ENCODE results near the gene MRPL58. TPM values are rescaled to one million over a fixed set of nuclear protein-coding genes. Genes with fewer than 3 reads are reported as not detected.
"Not testable (repeated sequence)": the region's sequence is repeated elsewhere in the genome, so short reads cannot be mapped to it uniquely, and the experiment has no call there.

MRPL58 gene
- total RNA-seq: 22.4 and 25.1 TPM in 2 replicates
- long read RNA-seq, transcript MRPL58-201 (6 exons, 890 nt): major isoform, 15 of 16 reads
- long read RNA-seq, partial matches to known transcripts: 0 of 16 reads
- long read RNA-seq, other reads (novel, unspliced or antisense): 0 of 16 reads

GRCh38 chr17:75012346-75013091, at the start of gene MRPL58:
Gene MRPL58 (plus strand): TSS chr17:75012670. CDS start chr17:75012687, 17 bp downstream.
- peak within 1 kb of the TSS; percentile 94 for H3K27ac Mint-ChIP-seq (ENCODE audit: unreplicated experiment)
- H3K4me3 Mint-ChIP-seq (ENCODE audit: unreplicated experiment): peak within 1 kb of the TSS; percentile 90
- peak; percentile 74 for TF ChIP-seq CTCF (IDR thresholded peaks at IDR 0.05)
- H3K36me3 Mint-ChIP-seq (ENCODE audit: unreplicated experiment): peaks cover 2% of the 10 kb centered on the region
- DNase-seq (ENCODE audit: extremely low spot score, unreplicated experiment): peak; percentile 94
- H3K27me3 Mint-ChIP-seq (ENCODE audit: unreplicated experiment): no peaks in the 10 kb centered on the region
- no peaks in the 10 kb centered on the region for H3K9me3 Mint-ChIP-seq (ENCODE audit: unreplicated experiment)
- peaks cover 25% of the 10 kb centered on the region for H3K4me1 Mint-ChIP-seq (ENCODE audit: unreplicated experiment)

GRCh38 chr17:74963656-74964055, 48.8 kb upstream of the MRPL58 start:
- no peaks in the 10 kb centered on the region for H3K4me1 Mint-ChIP-seq (ENCODE audit: unreplicated experiment)
- H3K27me3 Mint-ChIP-seq (ENCODE audit: unreplicated experiment): peaks cover 3% of the 10 kb centered on the region
- no peaks in the 10 kb centered on the region for H3K9me3 Mint-ChIP-seq (ENCODE audit: unreplicated experiment)
- no peak overlapping the region for H3K4me3 Mint-ChIP-seq (ENCODE audit: unreplicated experiment)
- TF ChIP-seq CTCF (IDR thresholded peaks at IDR 0.05): no peak
- no peak overlapping the region for H3K27ac Mint-ChIP-seq (ENCODE audit: unreplicated experiment)
- H3K36me3 Mint-ChIP-seq (ENCODE audit: unreplicated experiment): no peaks in the 10 kb centered on the region
- no peak for DNase-seq (ENCODE audit: extremely low spot score, unreplicated experiment)

- Mint-ChIP-seq H3K4me3 (ENCODE audit: unreplicated experiment) (no peak overlapping the region), H3K36me3 (ENCODE audit: unreplicated experiment) (no peaks in the 10 kb centered on the region), H3K27ac (ENCODE audit: unreplicated experiment) (no peak overlapping the region), H3K4me1 (ENCODE audit: unreplicated experiment) (no peaks in the 10 kb centered on the region), H3K9me3 (ENCODE audit: unreplicated experiment) (no peaks in the 10 kb centered on the region), H3K27me3 (ENCODE audit: unreplicated experiment) (peaks cover 3% of the 10 kb centered on the region)
- no peak for TF ChIP-seq CTCF (IDR thresholded peaks at IDR 0.05)
- no peak for DNase-seq (ENCODE audit: extremely low spot score, unreplicated experiment)
Measured at GRCh38 chr17:74964246-74964761, 48.2 kb upstream of the MRPL58 start.

- H3K36me3 Mint-ChIP-seq (ENCODE audit: unreplicated experiment): no peaks in the 10 kb centered on the region
- no peak for TF ChIP-seq CTCF (IDR thresholded peaks at IDR 0.05)
- no peak for DNase-seq (ENCODE audit: extremely low spot score, unreplicated experiment)
- H3K27ac Mint-ChIP-seq (ENCODE audit: unreplicated experiment): no peak overlapping the region
- H3K4me3 Mint-ChIP-seq (ENCODE audit: unreplicated experiment): no peak overlapping the region
- H3K9me3 Mint-ChIP-seq (ENCODE audit: unreplicated experiment): no peaks in the 10 kb centered on the region
- H3K27me3 Mint-ChIP-seq (ENCODE audit: unreplicated experiment): no peaks in the 10 kb centered on the region
- no peaks in the 10 kb centered on the region for H3K4me1 Mint-ChIP-seq (ENCODE audit: unreplicated experiment)
Measured at GRCh38 chr17:74964988-74965622, 47.4 kb upstream of the MRPL58 start.

GRCh38 chr17:74968361-74968780, 44.1 kb upstream of the MRPL58 start:
- Mint-ChIP-seq H3K4me3 (ENCODE audit: unreplicated experiment) (no peak overlapping the region), H3K9me3 (ENCODE audit: unreplicated experiment) (no peaks in the 10 kb centered on the region), H3K27me3 (ENCODE audit: unreplicated experiment) (peaks cover 5% of the 10 kb centered on the region), H3K36me3 (ENCODE audit: unreplicated experiment) (no peaks in the 10 kb centered on the region), H3K27ac (ENCODE audit: unreplicated experiment) (no peak overlapping the region), H3K4me1 (ENCODE audit: unreplicated experiment) (peaks cover 10% of the 10 kb centered on the region)
- no peak for TF ChIP-seq CTCF (IDR thresholded peaks at IDR 0.05)
- DNase-seq (ENCODE audit: extremely low spot score, unreplicated experiment): no peak

GRCh38 chr17:74969501-74969900, 43.0 kb upstream of the MRPL58 start:
- peaks cover 10% of the 10 kb centered on the region for H3K4me1 Mint-ChIP-seq (ENCODE audit: unreplicated experiment)
- DNase-seq (ENCODE audit: extremely low spot score, unreplicated experiment); H3K27me3 Mint-ChIP-seq (ENCODE audit: unreplicated experiment); H3K4me3 Mint-ChIP-seq (ENCODE audit: unreplicated experiment); H3K9me3 Mint-ChIP-seq (ENCODE audit: unreplicated experiment); H3K36me3 Mint-ChIP-seq (ENCODE audit: unreplicated experiment): not testable (repeated sequence)
- H3K27ac Mint-ChIP-seq (ENCODE audit: unreplicated experiment): peak overlapping the region; percentile 14
